RKO (cell line): ENCODE measurements around the gene LONRF2.
"Not testable (repeated sequence)": the region's sequence is repeated elsewhere in the genome, so short reads cannot be mapped to it uniquely, and the experiment has no call there.

ENCODE experiments used
- DNase-seq: peaks from one replicate; pipeline ENCODE4 v3.0.0-alpha.2; 2016; ENCODE audit warnings: low spot score

The LONRF2 gene

DNA sequence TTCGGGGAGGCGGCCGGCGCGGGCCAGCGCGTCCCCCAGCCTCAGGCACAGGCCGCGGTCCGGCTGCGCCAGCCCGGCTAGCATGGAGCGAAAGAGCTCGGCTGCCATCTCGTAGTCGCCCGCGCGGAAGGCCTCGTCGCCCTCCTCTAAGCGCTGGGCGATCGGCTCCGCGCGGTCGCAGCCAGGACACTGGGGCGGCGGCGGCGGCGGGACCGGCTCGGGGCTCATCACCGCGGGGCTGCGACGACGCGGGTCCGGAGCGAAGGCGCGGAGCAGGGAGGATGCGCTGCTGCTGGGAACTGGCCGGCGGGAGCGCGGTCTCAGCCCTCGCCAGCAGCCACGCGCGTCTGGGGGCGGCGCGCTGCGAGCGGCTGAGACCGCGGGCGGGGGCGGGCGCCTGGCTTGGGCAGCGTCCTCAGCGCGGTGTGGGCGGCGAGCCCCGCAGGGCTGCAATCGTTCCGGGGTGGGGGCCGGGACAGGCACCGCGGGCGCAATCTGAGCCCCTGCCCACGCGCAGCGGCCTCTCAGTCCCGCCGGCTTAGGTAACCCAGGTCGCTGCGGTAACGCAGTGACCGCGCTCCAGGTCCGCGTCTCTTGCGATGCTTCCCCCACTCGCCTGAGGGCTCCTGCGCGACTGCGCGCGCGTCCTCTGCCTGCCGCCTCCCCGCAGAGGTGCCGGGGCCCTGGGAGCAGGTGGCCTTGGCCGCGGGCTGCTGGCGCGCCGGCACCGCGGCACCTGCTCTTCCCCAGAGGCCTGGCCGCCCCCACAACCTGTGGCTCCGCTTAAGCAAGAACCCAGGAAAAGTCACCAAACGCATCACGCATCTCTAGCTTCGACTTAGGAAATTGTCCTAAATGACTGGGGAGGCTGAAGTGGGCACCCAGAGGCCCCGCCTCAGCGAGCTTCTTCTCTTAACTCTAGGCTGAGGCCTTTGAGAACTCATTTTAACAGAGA is at the start of gene LONRF2:
Gene LONRF2 (minus strand): TSS at position 636 of the 955 bp plus-strand sequence. CDS start 408 bp downstream, at position 228.
- DNase-seq: no peak

GRCh38 chr2:100367163-100367562 is 44.9 kb upstream of the LONRF2 start:
- DNase-seq: no peak

GRCh38 chr2:100365434-100365833 is 43.1 kb upstream of the LONRF2 start:
- DNase-seq: no peak

GRCh38 chr2:100362269-100362668 is 40.0 kb upstream of the LONRF2 start:
- DNase-seq: not testable (repeated sequence)

GRCh38 chr2:100359576-100359975 is 37.3 kb upstream of the LONRF2 start:
- no peak for DNase-seq

DNA sequence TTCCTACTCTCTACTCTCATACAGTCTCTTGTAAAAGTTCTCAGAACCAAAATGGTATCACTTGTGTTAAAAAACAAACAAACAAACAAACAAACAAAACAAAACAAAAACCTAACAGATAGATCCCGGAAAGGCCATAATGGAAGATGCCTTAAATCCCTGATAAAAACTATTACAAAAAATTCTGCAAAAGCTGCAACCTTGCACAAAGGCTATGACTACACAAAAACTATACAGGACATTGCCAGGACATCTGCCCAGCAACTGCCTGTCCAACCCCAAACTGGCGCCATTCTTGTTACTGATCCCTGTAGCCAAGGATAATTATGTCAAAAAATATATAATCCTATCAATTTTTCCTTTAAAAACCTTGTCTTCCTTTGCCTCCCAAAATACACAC is 36.3 kb upstream of the LONRF2 start:
- no peak for DNase-seq

GRCh38 chr2:100352521-100352920 is 30.2 kb upstream of the LONRF2 start:
- no peak for DNase-seq

- no peak for DNase-seq
These were observed 28.4 kb upstream of the LONRF2 start for GRCh38 chr2:100350661-100351185.

GRCh38 chr2:100345144-100345543 is 22.8 kb upstream of the LONRF2 start:
- DNase-seq: not testable (repeated sequence)

DNA sequence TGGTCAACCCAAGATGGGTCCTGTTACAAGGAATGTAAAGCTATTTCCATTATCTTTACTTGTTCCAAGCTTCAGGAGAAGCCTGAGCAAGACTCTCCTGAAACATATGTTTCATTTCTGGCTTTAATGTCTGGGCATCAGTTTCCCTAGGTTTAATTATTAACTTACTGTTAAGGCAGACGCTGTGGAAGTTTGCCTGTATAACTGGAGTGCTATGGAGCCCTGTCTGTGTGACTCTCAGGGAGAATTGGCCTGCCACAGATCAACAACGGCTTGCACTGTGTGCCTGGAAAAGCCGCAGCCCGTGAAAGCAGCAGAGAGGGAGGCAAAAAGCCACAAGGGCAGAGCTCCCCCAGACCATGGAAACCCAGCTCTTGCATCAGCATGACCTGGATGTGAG is 22.1 kb upstream of the LONRF2 start:
- DNase-seq: no peak

GRCh38 chr2:100342466-100342865 is 20.2 kb upstream of the LONRF2 start:
- not testable (repeated sequence) for DNase-seq

DNA sequence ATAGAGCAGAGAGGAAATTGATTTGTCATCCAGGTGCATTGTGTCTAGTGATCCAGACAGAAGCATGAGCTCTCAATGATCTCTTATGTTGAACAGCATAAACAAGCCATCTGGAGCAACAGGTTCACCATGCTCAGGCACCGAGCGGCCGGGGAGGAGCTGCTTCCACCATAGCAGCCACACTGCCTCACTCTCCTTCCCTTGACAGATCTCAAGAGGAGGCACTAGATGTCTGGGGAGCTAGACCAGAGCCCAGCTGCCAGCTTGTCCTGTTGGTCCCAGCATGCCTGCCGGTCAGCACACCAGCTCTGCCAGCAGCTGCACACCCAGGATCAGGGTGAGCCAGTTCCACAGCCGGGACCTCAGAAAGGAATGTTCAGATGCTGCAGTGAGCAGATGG is 17.5 kb upstream of the LONRF2 start:
- no peak for DNase-seq

DNA sequence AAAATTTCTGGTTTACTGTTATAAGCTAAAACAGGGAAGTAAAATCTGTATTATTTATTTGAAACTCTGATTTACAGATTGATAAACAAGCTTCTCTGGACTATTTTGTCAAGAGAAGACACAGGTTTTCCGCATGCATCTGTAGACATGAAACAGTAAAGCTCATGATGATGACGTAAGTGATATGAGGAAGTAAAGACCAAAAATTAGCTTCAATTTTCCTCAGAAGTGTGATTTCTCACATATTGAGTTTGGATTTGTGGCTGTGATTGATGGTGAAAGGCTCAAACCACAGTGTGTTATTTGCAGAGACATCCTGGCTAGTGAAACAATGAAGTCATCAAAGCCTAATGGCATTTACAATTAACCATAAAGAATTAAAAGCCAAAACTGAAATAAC is 12.6 kb upstream of the LONRF2 start:
- no peak for DNase-seq

DNA sequence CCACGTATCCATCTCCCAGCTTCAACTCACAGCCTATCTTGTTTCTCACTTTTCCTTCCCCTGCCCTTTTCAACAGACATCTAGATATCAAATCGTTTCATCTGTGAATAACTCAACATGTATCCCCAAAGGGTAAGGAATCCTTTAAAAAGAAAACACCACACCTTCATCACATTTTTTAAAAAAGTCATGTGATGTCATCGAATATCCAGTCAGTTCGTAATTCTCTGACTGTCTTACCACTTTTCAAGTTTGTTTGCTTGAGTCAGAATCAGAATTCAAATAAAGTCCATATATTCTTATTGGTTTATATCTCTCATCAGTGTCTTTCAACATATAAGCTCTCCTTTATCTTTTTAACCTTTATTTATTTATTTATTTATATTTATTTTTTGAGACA is 5.4 kb upstream of the LONRF2 start:
- DNase-seq: no peak

DNA sequence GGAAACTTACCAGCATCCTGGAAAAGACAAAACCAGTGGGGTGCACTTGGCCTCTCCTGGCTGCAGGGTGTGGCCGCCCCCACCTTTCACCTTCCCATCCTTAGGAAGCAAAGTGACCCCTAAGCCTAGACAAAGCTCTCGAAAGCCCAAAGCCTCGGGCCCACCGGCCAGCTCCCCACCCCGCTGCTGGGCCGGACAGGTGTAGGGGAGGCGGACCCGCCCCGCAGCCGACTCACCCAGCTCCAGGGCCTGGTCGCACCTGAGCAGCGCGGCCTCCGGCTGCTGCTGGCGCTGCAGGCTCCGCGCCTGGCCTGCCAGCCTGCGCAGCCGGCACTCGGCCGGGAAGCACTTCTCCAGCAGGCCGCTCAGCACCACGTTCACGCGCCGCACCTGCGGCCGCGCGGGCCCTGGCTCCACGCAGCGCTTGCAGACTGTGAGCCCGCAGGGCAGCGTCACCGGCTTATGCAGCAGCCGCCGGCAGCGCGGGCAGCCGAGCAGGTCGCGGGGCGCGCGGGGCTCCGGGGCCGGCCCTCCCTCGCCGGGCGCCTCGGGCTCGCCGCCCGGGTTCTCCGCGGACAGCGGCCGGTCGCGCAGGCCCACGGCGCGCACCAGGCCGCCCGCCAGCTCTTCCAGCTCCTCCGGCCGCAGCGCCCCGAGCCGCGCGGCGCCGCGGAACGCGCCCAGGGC is 979 bp downstream of the LONRF2 start:
- DNase-seq: no peak

- DNase-seq: no peak
These were observed 1.6 kb downstream of the LONRF2 start for GRCh38 chr2:100320547-100321178.

GRCh38 chr2:100317634-100318033 is 4.7 kb downstream of the LONRF2 start:
- DNase-seq: no peak

- DNase-seq: no peak
These were observed 12.2 kb downstream of the LONRF2 start for GRCh38 chr2:100309973-100310719.

DNA sequence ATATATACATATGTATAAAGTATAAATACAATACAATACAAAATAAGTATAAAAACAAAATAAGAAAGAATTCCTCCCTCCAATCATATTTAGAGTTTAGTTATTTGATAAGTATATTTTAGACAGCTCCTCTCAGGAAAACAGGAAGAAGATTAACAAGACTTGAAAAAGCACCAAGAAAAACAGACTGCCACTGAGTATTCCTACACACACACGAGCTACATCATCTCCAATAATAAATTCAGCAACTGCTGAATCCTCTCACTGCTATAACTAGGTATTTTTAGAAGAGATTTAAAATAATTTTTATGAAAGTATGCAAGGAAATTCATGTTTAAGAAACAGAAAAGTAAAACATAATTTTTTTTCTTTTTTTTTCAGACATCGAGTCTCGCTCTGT is 13.0 kb downstream of the LONRF2 start:
- no peak for DNase-seq

GRCh38 chr2:100303744-100304143 is 18.6 kb downstream of the LONRF2 start:
- no peak for DNase-seq

- no peak for DNase-seq
These were observed 19.8 kb downstream of the LONRF2 start for GRCh38 chr2:100302585-100302892.
